Measurements from ENCODE around the gene MINDY2. TPM values are rescaled to one million over a fixed set of nuclear protein-coding genes. Genes with fewer than 3 reads are reported as not detected.

MINDY2 gene
- total and polyA plus RNA-seq, 2 donors (not counting 1 experiment from before 2014, with no cell fraction given): 21.1 to 22.3 TPM

DNA sequence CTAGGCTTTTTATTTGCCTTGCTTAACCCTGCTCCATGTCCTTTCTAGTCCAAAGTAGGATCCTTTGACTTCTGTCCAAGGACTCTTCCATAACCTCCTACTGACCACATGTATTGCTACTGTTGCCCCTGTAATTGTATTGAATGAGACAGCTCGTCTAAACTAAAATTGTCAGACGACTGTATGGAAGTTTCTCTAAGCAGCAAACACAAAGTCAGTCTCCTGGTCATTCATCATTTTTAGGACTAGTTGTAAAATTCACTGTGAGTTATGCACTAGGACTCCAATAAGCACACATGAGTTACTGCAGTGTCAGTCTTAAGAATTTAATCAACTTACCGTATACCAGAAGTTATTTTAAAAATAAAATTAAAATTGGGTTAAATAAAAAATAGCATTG lies 129.5 kb downstream of the MINDY2 start:
- no peak overlapping the region for H3K27ac ChIP-seq (ENCODE audit: insufficient read depth, low read length)
- H3K4me1 ChIP-seq (ENCODE audit: control insufficient read depth, extremely low read depth, insufficient read depth, low read length): no peaks in the 10 kb centered on the region
- H3K9ac ChIP-seq (ENCODE audit: insufficient read depth, low read length): no peak overlapping the region
- no peaks in the 10 kb centered on the region for H3K79me2 ChIP-seq (ENCODE audit: control insufficient read depth, insufficient read depth, low read length)
- H3K4me3 ChIP-seq (replicated peaks in 1 of 4; ENCODE audit: control extremely low read depth in 1 of 4, insufficient read depth in 1 of 4, low read depth in 3 of 4, low read length in 4 of 4): no peak overlapping the region
- H3K9me3 ChIP-seq (ENCODE audit: control insufficient read depth, insufficient read depth, low read depth, low read length): no peaks in the 10 kb centered on the region
- DNase-seq (ENCODE audit: low read depth in 2 of 2): no peak
- no peak overlapping the region for H3K4me2 ChIP-seq (ENCODE audit: extremely low read depth, insufficient read depth, low read length)
- peaks cover 4% of the 10 kb centered on the region for H3K36me3 ChIP-seq (ENCODE audit: control insufficient read depth, insufficient read depth, low read length)
- TF ChIP-seq, protein P1, sequence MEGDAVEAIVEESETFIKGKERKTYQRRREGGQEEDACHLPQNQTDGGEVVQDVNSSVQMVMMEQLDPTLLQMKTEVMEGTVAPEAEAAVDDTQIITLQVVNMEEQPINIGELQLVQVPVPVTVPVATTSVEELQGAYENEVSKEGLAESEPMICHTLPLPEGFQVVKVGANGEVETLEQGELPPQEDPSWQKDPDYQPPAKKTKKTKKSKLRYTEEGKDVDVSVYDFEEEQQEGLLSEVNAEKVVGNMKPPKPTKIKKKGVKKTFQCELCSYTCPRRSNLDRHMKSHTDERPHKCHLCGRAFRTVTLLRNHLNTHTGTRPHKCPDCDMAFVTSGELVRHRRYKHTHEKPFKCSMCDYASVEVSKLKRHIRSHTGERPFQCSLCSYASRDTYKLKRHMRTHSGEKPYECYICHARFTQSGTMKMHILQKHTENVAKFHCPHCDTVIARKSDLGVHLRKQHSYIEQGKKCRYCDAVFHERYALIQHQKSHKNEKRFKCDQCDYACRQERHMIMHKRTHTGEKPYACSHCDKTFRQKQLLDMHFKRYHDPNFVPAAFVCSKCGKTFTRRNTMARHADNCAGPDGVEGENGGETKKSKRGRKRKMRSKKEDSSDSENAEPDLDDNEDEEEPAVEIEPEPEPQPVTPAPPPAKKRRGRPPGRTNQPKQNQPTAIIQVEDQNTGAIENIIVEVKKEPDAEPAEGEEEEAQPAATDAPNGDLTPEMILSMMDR (conservative IDR thresholded peaks at IDR 0.05 in 1 of 2, IDR thresholded peaks at IDR 0.05 in 1 of 2; ENCODE audit: low read depth in 1 of 2, low read length in 2 of 2): no peak
- no peak for TF ChIP-seq EZH2 (IDR thresholded peaks at IDR 0.05; ENCODE audit: low read length, missing control alignments)
- H3K27me3 ChIP-seq (ENCODE audit: control insufficient read depth, insufficient read depth, low read length): no peaks in the 10 kb centered on the region
- H2AFZ ChIP-seq (ENCODE audit: low read length): no peak overlapping the region
- H4K20me1 ChIP-seq (ENCODE audit: control insufficient read depth, extremely low read depth, insufficient read depth, low read length): no peaks in the 10 kb centered on the region

DNA sequence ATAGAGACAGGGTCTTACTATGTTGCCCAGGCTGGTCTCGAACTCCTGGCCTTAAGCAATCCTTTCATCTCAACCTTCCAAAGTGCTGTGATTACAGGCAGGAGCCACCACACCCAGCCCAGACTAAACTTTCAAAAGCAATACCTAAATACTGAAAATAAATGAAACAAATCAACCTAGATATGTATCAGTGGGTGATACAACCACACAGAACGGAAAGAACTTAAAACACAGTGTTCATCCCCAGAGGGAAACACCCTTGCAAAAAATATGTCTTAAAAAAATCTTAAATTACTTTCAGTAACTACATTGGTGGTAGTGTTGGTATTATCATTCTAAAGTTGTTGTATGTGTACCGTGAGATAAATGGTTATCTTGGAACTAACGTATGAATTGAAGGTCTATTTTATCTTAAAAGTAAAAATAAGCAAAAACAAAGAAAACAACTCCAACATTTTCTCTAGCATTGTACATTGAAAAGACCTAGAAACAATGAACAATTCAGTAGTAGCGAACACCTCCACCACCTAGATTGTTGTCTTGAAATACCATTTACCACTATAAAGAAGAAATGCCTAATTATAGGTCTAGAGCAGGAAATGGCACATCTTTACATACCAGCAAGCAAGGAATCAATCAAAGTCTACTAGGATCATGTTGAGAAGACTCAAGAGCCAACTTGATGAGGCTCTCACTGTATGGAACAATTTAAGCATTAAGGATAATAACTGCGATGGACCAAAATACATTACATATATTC lies 137.6 kb downstream of the MINDY2 start:
- H3K9me3 ChIP-seq (ENCODE audit: control insufficient read depth, insufficient read depth, low read depth, low read length): no peaks in the 10 kb centered on the region
- peaks cover 6% of the 10 kb centered on the region for H3K36me3 ChIP-seq (ENCODE audit: control insufficient read depth, insufficient read depth, low read length)
- no peak overlapping the region for H3K4me2 ChIP-seq (ENCODE audit: extremely low read depth, insufficient read depth, low read length)
- H3K4me1 ChIP-seq (ENCODE audit: control insufficient read depth, extremely low read depth, insufficient read depth, low read length): no peaks in the 10 kb centered on the region
- DNase-seq (ENCODE audit: low read depth in 2 of 2): no peak
- no peaks in the 10 kb centered on the region for H4K20me1 ChIP-seq (ENCODE audit: control insufficient read depth, extremely low read depth, insufficient read depth, low read length)
- H3K27me3 ChIP-seq (ENCODE audit: control insufficient read depth, insufficient read depth, low read length): no peaks in the 10 kb centered on the region
- no peak overlapping the region for H2AFZ ChIP-seq (ENCODE audit: low read length)
- H3K4me3 ChIP-seq (replicated peaks in 1 of 4; ENCODE audit: control extremely low read depth in 1 of 4, insufficient read depth in 1 of 4, low read depth in 3 of 4, low read length in 4 of 4): no peak overlapping the region
- peaks cover 4% of the 10 kb centered on the region for H3K79me2 ChIP-seq (ENCODE audit: control insufficient read depth, insufficient read depth, low read length)
- TF ChIP-seq EZH2 (IDR thresholded peaks at IDR 0.05; ENCODE audit: low read length, missing control alignments): no peak
- TF ChIP-seq, protein P1 (conservative IDR thresholded peaks at IDR 0.05 in 1 of 2, IDR thresholded peaks at IDR 0.05 in 1 of 2; ENCODE audit: low read depth in 1 of 2, low read length in 2 of 2): no peak
- H3K9ac ChIP-seq (ENCODE audit: insufficient read depth, low read length): no peak overlapping the region
- no peak overlapping the region for H3K27ac ChIP-seq (ENCODE audit: insufficient read depth, low read length)

DNA sequence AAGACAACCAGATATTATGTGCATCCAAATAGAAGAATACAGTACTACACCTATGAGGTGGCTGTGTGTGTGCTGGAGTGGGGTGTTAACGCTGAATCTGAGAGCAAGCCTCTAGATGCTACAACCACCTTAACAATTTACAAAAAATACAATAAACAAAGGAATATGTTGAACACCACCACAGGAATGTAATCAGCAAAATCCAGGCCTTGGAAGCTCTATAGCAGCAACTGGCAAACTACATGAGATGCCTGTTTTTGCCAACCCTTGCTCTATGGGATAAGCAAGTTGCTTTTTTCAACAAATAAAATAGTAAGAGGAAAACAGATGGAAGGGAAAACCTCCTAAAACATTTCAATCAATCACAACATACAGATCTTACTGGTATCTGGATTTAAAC lies 138.5 kb downstream of the MINDY2 start:
- peaks cover 6% of the 10 kb centered on the region for H3K36me3 ChIP-seq (ENCODE audit: control insufficient read depth, insufficient read depth, low read length)
- no peak overlapping the region for H3K9ac ChIP-seq (ENCODE audit: insufficient read depth, low read length)
- peak in 1 of 2 donors; percentile 22 for DNase-seq (ENCODE audit: low read depth in 2 of 2)
- no peak overlapping the region for H3K4me3 ChIP-seq (replicated peaks in 1 of 4; ENCODE audit: control extremely low read depth in 1 of 4, insufficient read depth in 1 of 4, low read depth in 3 of 4, low read length in 4 of 4)
- peaks cover 4% of the 10 kb centered on the region for H3K79me2 ChIP-seq (ENCODE audit: control insufficient read depth, insufficient read depth, low read length)
- H2AFZ ChIP-seq (ENCODE audit: low read length): no peak overlapping the region
- no peak overlapping the region for H3K4me2 ChIP-seq (ENCODE audit: extremely low read depth, insufficient read depth, low read length)
- no peaks in the 10 kb centered on the region for H4K20me1 ChIP-seq (ENCODE audit: control insufficient read depth, extremely low read depth, insufficient read depth, low read length)
- no peak overlapping the region for H3K27ac ChIP-seq (ENCODE audit: insufficient read depth, low read length)
- no peak for TF ChIP-seq EZH2 (IDR thresholded peaks at IDR 0.05; ENCODE audit: low read length, missing control alignments)
- TF ChIP-seq, protein P1 (conservative IDR thresholded peaks at IDR 0.05 in 1 of 2, IDR thresholded peaks at IDR 0.05 in 1 of 2; ENCODE audit: low read depth in 1 of 2, low read length in 2 of 2): no peak
- no peaks in the 10 kb centered on the region for H3K27me3 ChIP-seq (ENCODE audit: control insufficient read depth, insufficient read depth, low read length)
- no peaks in the 10 kb centered on the region for H3K9me3 ChIP-seq (ENCODE audit: control insufficient read depth, insufficient read depth, low read depth, low read length)
- no peaks in the 10 kb centered on the region for H3K4me1 ChIP-seq (ENCODE audit: control insufficient read depth, extremely low read depth, insufficient read depth, low read length)

Data from fibroblast of lung (primary cell).